NCI-H748 treated with DMSO at 0.1 percent for 48 hours (cell line): ENCODE measurements around the gene PER1.
A peak's percentile ranks its signal among the peaks of the same experiment; 100 is the strongest.

ENCODE experiments used
- DNase-seq: peaks from one replicate; lab custom pipeline; 2025; lab: John Stamatoyannopoulos, UW

The PER1 gene

GRCh38 chr17:8166731-8167130, 14.5 kb upstream of the PER1 start:
- DNase-seq = no peak

- DNase-seq = no peak
Measured at GRCh38 chr17:8164815-8165131, 12.6 kb upstream of the PER1 start.

DNA sequence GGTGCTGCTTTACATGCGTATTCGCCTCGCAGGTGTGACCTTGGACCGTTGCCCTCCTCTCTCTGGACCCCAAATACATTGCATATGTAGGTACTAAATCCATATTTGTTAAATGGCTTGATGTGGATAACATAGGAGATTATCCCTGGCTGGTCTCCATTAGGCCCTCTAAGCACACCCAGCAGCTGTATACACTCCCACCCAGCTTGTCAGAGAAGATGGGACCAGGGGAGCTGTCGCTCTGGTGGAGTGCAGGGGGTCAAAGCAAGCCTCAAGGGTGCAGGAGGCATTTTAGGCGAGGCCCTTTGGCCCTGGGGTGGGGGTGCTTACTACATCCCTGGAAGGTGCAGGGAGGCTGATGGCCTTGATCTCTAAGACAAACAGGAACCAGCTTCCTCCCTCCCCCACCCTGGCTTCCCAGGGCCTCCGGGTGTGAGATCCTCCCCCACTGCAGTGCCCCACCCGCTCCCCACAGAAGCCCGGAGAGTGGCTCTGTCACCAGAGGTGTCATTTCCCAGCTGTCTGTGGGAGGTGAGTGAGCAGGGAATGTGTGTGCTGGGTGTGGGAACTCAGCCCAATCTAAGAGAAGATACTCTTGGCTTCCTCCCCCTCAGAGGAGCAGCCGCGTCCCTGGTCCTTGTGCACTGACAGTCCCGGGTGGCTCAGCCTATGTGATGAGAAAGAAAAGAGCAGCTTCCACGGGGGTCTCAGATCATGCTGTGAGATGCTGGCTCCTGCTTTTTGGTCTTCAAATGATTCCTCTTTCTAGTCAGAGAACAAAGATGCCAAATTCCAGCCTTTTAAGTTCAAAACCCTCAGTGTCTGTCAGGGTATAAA, 12.0 kb upstream of the PER1 start:
- DNase-seq = no peak

DNA sequence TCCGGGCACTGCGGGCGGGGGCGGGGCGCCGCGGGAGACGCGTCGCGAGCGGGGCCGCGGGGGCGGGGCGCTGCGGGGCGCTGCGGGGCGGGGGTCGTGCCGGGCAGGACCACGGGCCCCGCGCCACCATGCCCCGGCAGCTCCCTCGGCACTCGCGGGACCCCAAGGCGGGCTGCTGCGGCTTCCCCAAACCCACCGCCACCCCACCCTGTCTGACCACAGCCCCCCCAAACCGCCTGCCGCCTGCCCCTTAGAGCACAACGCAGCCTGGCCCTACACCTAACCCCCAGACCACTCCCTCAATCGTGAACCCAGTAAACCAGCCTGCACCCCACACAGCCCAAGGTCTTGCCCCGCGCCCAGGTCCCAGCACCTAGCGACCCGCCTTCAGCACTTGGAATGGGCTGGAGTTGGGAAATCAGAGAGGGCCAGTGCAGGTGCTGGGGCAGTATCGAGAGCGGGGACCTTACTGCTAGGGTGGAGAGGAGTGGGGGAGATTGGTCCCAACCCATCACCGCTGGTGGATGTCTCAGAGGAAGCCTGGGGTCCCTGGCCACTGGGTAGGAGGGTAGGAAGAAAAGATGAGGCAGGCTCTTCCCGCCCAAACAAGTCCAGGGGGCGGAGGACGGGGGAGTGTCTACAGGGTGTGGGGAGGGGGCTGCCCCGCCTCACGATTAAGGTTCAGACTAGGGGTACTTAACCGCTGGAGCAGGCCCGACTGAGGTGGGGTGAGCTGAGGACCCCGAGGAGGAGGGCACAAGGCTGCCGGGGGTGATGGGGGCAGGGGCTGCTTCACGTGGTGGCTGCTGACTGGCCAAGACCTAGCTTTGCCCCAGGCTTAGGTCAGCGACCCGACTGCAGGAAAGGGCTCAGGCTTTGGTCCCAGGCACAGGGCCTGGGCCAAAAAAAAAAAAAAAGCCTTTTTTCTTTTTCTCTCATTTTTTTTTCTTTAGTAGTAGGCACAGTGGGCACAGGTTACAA, 11.1 kb upstream of the PER1 start:
- DNase-seq = no peak

DNA sequence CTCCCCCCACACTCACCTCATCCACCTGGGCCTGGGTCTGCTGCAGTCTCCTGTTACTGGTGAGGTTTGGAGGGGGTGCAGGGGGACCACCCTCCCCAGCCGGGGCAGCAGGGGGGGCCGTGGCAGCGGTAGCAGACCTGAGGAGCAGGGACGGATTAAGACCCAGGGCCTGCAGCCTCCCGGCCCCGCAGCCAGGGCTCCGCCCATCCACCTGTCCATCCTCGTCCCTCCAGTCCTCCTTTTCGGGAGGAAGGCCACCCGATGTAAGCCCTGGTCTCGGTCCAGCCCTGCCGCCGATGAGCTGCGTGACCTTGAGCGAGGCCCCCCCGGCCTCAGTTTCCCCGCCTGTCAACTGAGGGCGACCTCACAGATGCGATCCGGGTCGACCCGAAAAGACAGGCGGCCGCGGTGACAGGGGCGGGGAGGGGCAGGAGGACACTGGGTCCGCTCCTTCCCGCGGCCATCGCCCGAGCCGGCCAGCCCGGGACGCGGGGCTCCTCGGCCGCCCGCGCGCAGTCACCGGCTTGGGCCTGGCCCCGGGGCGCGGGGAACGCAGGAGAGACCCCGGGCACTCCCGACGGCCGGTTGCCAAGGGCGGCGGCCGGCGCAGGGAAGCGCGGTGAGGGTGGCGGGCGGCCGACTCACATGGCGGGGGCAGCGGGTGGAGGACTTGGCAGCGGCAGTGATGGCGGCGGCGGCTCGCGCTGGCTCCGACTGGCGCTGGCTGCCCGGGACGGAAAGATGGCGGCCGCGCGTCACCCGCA, 10.2 kb upstream of the PER1 start, which contains the start of gene VAMP2:
Gene VAMP2 (minus strand): TSS at position 716 of the 764 bp plus-strand sequence. CDS start 69 bp downstream, at position 647.
- DNase-seq = no peak

- DNase-seq = no peak
Measured at GRCh38 chr17:8161289-8162232, 9.4 kb upstream of the PER1 start.

DNA sequence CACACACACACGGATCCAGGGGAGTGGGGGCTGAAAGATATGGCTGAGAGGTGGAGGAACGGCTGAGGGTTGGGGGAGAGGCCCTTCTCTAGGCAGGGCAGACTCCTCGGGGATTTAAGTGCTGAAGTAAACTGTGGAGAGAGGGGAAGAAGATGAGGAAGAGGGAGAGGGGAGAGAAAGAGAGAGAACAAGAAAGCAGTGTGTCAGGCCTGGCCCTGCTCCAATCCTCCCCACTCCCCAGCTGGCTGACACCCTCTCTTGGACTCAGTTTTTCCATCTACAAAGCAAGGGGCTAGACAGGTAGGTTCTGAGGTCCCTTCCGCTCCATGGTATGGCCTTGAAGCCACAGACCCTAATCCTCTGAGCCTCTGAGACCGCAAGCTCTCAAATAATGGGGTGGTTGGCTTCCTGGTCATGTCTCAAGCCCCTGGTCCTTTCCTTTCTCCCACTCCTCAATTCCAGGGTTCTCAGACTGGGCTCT, 8.6 kb upstream of the PER1 start:
- no peak for DNase-seq

GRCh38 chr17:8160224-8160577, 8.0 kb upstream of the PER1 start:
- no peak for DNase-seq

GRCh38 chr17:8159459-8160223, 7.4 kb upstream of the PER1 start:
- DNase-seq = no peak

DNA sequence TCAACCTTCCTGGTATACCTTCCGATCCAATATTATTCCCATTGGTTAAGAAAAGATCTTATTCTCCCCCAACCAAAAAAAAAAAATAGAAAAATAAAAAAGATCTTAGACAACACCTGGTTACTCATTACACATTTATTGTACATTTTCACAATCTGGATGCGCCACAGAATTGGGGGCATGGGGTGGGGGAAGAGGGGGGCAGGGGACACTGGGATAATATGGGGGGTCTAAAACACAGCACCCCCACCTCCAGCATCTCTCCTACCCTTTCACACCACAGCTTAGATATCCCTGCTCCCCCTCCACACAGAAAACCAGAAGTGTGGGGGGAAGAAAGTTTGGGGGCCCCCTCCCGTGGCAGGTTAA, 6.8 kb upstream of the PER1 start:
- no peak for DNase-seq

- DNase-seq = peak; percentile 90
Measured at GRCh38 chr17:8158267-8159031, 6.2 kb upstream of the PER1 start.

- DNase-seq = peak; percentile 100
Measured at GRCh38 chr17:8156246-8156992, 4.2 kb upstream of the PER1 start.

DNA sequence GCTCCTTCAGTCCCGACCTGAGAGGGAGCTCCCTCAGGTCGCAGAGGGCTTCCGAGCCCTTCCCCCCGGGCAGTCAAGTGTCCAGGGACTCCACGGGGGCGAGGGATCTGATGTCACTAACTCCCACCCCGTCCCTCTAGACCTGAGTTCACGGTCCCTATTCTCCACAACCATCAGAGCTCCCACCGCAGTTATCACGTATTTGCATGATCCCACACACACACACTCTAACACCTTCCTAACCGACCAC, 3.7 kb upstream of the PER1 start:
- no peak for DNase-seq

DNA sequence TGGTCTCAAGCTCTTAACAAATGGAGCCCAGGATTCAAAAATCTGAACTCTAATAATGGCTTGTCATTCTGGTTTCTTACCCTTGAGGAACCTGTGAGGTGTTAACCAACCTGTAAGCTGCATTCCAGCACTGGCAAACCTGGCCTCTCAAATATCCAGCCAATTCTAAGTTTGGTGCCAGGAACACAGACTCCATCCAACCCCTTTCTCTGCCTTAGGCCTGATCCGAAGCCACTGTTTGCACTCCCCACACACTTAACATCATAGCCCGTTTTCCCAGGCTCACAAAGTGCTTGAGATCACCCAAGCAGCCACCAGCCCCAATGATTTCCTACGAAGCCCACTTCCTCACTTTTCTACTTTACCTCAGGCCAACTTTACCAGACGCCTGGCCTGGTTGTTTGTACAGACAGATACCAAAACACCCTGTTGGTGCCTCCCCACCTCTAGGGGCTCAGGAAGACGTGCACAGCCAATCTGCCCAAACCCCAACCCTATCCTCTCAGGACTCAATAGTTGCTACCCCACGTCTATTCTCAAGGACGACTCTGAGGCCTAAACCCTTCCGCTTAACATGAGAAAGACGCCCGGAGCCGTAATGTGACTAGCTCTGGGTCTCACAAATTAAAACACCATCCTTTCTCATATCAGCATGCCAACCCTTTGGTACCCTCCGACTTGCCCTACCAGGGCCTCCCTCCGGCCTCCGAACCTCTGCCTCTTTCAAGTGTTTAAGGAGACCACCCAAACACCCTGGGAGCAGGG, 3.2 kb upstream of the PER1 start:
- DNase-seq = no peak

DNA sequence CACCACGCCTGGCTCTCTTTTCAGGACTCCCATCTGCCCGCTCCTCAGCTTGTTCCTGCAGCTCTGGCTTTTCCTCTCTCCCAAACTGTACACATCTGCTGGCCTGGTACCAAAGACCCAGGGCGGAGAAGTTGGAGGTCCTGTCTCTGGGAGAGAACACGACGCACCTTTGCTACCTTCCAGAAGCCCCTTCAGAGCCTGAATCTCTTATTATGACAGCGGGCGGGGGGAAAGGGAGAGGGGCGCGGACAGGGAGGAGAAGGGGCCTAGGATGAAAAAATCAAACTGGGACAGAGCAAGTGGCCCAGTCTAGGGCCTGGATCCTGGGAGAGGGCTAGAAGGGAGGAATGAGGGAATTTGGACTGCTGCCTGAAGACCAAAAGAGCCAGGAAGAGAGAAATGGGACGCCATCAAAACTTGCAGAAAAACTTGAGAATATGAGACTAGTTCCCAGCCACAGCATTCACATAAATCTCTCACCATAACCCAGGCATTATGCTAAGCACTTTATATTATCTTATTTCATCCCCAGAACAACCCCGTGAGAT, 2.5 kb upstream of the PER1 start:
- no peak for DNase-seq

DNA sequence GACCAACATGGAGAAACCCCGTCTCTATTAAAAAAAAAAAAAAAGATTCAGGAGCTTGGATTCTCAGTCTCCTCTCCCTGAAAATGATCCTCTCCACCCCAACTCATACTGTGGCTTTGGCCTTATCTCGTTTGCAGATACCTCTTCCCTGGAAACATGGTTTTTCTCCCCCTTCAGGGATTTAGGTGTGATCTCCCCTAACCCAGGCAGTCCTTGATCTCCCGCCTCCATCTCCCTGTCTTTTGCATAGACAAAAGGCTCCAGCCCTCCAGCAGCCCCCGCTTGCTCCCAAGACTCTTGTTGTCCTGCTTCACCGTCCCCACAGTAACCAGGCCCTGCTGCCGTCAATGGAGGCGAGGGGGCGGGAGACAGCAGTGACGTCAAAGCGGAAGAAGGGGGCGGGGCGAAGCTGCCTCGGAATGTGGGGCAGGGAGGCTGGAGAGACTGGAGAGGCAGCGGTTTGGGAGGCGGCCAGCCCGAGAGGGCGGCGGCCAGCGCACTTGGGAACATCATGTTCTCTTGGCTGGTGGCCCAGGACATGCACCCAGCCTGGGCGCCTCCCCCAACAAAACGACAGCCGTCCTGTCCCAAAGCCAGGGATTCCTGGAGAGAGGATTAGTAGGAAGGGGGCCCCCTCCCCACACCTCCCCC, 1.9 kb upstream of the PER1 start:
- no peak for DNase-seq

DNA sequence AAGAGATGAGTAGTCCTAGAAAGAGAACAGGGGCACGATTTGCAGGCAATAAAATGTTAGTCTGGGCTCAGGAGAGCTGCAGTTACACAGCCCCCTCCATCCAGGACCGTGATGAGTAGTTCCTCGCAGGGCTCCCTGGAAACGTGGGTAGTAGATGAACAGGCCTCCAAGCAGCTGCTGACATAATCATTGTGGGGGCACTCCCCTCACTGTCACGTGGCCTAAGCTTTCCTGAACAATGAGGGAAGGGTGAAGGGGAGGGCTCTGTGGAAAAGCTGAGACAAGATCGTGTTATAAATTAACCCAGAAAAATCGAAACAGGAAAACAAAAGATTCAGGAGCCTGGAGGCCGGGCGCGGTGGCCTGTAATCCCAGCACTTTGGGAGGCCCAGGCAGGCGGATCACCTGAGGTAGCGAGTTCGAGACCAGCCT, 1.3 kb upstream of the PER1 start:
- no peak for DNase-seq
